Activated B cell treated with CpG ODN at 0.5 μM for 24 hours (primary cell): Measurements from ENCODE around the gene RNF212B. TPM values are rescaled to one million over a fixed set of nuclear protein-coding genes. Genes with fewer than 3 reads are reported as not detected.

Source experiments
- ATAC-seq: fragments of 200-7000 bp; cut with Tn5 transposase; one replicate; pipeline ENCODE4 v1.10.0; 2021; ENCODE audit warnings: low read depth, mild to moderate bottlenecking, moderate library complexity
- CTCF ChIA-PET: fragments of 350-600 bp; sonication (Branson Sonifier 250); formaldehyde crosslinking; loops from one replicate; lab custom pipeline; 2021; ENCODE audit warnings: antibody characterized with exemption; lab: Charles Lee
- POLR2A ChIA-PET: fragments of 350-600 bp; sonication (Branson Sonifier 250); formaldehyde crosslinking; loops from one replicate; lab custom pipeline; 2021; ENCODE audit warnings: antibody characterized with exemption; lab: Charles Lee
- DNase-seq: peaks from one replicate; pipeline ENCODE4 v3.0.0; 2022
- H3K27ac Mint-ChIP-seq: one replicate; pipeline ENCODE4 v1.8.0; 2020; ENCODE audit warnings: mixed read lengths
- H3K27me3 Mint-ChIP-seq: one replicate; pipeline ENCODE4 v1.8.0; 2021; ENCODE audit warnings: mixed read lengths
- H3K36me3 Mint-ChIP-seq: one replicate; pipeline ENCODE4 v1.8.0; 2021; ENCODE audit warnings: low read depth, mixed read lengths
- H3K4me1 Mint-ChIP-seq: one replicate; pipeline ENCODE4 v1.8.0; 2021; ENCODE audit warnings: mixed read lengths
- H3K4me3 Mint-ChIP-seq: one replicate; pipeline ENCODE4 v1.8.0; 2020; ENCODE audit warnings: mild to moderate bottlenecking, mixed read lengths
- H3K9me3 Mint-ChIP-seq: one replicate; pipeline ENCODE4 v1.8.0; 2020; ENCODE audit warnings: mixed read lengths
- intact Hi-C: fragments of 100-400 bp; cut with micrococcal nuclease; formaldehyde crosslinking; loops from one replicate; pipeline ENCODE4 v1.15.1; 2024
- total RNA-seq: library from RNA; stranded (reverse); gene quantifications from 2 replicates; pipeline ENCODE4 v1.2.3, GENCODE V29; 2022
- TF ChIP-seq, protein P1 (sequence below): fragments of 200-600 bp; IDR thresholded peaks from one replicate; pipeline ENCODE4 v1.8.0; 2022; ENCODE audit warnings: antibody characterized with exemption, mild to moderate bottlenecking

RNF212B gene
- total RNA-seq, 1 donor from 2014 or later: not detected

DNA sequence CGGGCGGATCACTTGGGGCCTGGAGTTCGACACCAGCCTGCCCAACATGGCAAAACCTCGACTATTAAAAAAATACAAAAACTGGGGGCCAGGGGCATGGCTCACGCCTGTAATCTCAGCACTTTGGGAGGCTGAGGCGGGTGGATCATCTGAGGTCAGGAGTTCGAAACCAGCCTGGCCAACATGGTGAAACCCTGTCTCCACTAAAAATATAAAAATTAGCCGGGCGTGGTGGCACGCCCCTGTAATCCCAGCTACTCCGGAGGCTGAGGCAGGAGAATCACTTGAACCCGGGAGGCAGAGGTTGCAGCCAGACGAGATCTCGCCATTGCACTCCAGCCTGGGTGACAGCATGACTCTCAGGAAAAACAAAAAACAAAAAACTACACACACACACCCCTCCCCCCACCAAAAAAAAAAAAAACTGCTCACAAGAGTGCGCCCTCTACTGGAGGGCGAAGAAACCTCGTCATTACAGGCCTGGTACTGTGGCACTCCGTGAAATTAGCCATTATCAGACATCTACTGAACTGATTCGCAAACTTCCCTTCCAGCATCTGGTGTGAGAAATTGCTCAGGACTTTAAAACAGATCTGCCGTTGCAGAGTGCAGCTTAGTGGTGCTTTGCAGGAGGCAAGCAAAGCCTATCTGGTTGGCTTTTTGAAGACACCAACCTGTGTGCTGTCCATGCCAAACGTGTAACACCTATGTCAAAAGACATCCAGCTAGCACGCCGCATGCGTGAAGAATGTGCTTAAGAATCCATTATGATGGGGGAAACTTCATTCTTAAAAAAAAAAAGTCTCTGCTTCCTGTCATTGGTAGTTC is 57.2 kb downstream of the RNF212B start:
- peak; percentile 88 for ATAC-seq
- Mint-ChIP-seq H3K36me3 (peaks cover 24% of the 10 kb centered on the region), H3K27me3 (no peaks in the 10 kb centered on the region), H3K4me3 (no peak overlapping the region), H3K4me1 (peaks cover 15% of the 10 kb centered on the region), H3K27ac (no peak overlapping the region), H3K9me3 (no peaks in the 10 kb centered on the region)
- peak; percentile 30 for DNase-seq
- TF ChIP-seq, protein P1, sequence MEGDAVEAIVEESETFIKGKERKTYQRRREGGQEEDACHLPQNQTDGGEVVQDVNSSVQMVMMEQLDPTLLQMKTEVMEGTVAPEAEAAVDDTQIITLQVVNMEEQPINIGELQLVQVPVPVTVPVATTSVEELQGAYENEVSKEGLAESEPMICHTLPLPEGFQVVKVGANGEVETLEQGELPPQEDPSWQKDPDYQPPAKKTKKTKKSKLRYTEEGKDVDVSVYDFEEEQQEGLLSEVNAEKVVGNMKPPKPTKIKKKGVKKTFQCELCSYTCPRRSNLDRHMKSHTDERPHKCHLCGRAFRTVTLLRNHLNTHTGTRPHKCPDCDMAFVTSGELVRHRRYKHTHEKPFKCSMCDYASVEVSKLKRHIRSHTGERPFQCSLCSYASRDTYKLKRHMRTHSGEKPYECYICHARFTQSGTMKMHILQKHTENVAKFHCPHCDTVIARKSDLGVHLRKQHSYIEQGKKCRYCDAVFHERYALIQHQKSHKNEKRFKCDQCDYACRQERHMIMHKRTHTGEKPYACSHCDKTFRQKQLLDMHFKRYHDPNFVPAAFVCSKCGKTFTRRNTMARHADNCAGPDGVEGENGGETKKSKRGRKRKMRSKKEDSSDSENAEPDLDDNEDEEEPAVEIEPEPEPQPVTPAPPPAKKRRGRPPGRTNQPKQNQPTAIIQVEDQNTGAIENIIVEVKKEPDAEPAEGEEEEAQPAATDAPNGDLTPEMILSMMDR: no peak
- intact Hi-C loops: loop anchor here (1.0 to 5.0 kb wide), 5 partner anchors 9 to 218 kb away; partner anchors contain the start of gene HOMEZ
- ChIA-PET CTCF (interaction anchor here (0.7 to 2.4 kb wide), 3 partner anchors 8 to 26 kb away, joined by 3 to 14 read pairs (median 6); partner anchors contain the start of genes HOMEZ and PABPN1), POLR2A (interaction anchor here (1.2 to 2.8 kb wide), 3 partner anchors 9 to 26 kb away, joined by 5 to 14 read pairs (median 6); partner anchors contain the start of genes HOMEZ and PABPN1)

- ChIA-PET POLR2A (interaction anchor here (1.0 to 2.8 kb wide), 3 partner anchors 10 to 25 kb away, joined by 3 to 14 read pairs (median 7); partner anchors contain the start of genes BCL2L2, HOMEZ and PABPN1), CTCF (interaction anchor here (0.6 to 2.4 kb wide), 6 partner anchors 10 to 175 kb away, joined by 3 to 14 read pairs (median 4); partner anchors contain the start of genes HOMEZ and PABPN1)
- TF ChIP-seq, protein P1: no peak
- Mint-ChIP-seq H3K27me3 (no peaks in the 10 kb centered on the region), H3K9me3 (no peaks in the 10 kb centered on the region), H3K4me3 (no peak overlapping the region), H3K36me3 (peaks cover 24% of the 10 kb centered on the region), H3K27ac (no peak overlapping the region), H3K4me1 (peaks cover 25% of the 10 kb centered on the region)
- intact Hi-C loops: loop anchor here (5.0 kb wide), 1 partner anchor 219 kb away; no protein-coding TSS in a partner anchor
- ATAC-seq (no peak), DNase-seq (no peak)
Observed at GRCh38 chr14:23296012-23296777, 58.5 kb downstream of the RNF212B start.

DNA sequence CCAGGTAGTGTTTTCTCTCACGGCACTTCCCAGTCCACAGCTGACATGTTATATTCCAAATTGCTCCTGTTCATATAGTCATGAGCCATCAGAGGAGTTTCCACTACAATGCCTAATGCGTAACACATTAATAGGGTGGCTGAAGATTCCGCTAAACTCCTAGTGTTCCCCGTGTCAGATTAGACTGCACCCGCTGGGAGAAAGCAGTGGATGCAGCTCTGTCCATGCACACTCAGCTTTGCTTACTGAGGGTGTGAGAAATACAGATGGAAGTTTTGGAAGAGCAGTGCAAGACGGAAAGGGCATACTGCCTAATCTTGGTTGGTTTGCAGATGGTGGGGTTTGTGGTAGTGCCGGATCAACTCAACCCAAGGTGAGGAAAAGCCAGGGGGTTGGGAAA is 59.4 kb downstream of the RNF212B start:
- no peaks in the 10 kb centered on the region for H3K9me3 Mint-ChIP-seq
- ATAC-seq: no peak
- TF ChIP-seq, protein P1: no peak
- H3K4me3 Mint-ChIP-seq: no peak overlapping the region
- ChIA-PET POLR2A (interaction anchor here (1.0 to 1.5 kb wide), 3 partner anchors 10 to 24 kb away, joined by 3 to 7 read pairs (median 3); partner anchors contain the start of genes BCL2L2, HOMEZ and PABPN1), CTCF (interaction anchor here (0.8 to 2.4 kb wide), 4 partner anchors 10 to 176 kb away, joined by 3 to 14 read pairs (median 6); partner anchors contain the start of genes HOMEZ and PABPN1)
- no peak for DNase-seq
- H3K4me1 Mint-ChIP-seq: peaks cover 25% of the 10 kb centered on the region
- no peak overlapping the region for H3K27ac Mint-ChIP-seq
- H3K27me3 Mint-ChIP-seq: no peaks in the 10 kb centered on the region
- peaks cover 24% of the 10 kb centered on the region for H3K36me3 Mint-ChIP-seq
- intact Hi-C loops: loop anchor here (5.0 kb wide), 1 partner anchor 220 kb away; no protein-coding TSS in a partner anchor

GRCh38 chr14:23297611-23298277 is 60.0 kb downstream of the RNF212B start:
- Mint-ChIP-seq H3K4me3 (no peak overlapping the region), H3K36me3 (peaks cover 27% of the 10 kb centered on the region), H3K9me3 (no peaks in the 10 kb centered on the region), H3K27ac (no peak overlapping the region), H3K4me1 (peaks cover 28% of the 10 kb centered on the region), H3K27me3 (no peaks in the 10 kb centered on the region)
- ATAC-seq: no peak
- intact Hi-C loops: loop anchor here (5.0 kb wide), 1 partner anchor 220 kb away; no protein-coding TSS in a partner anchor
- no peak for DNase-seq
- ChIA-PET CTCF (interaction anchor here (1.8 kb wide), 1 partner anchor 177 kb away, joined by 9 read pairs; no protein-coding TSS in a partner anchor), POLR2A (interaction anchor here (1.0 to 1.5 kb wide), 2 partner anchors 9 to 12 kb away, joined by 3 to 7 read pairs; partner anchors contain the start of genes BCL2L2 and HOMEZ)
- TF ChIP-seq, protein P1: no peak
